Measurements from ENCODE around the gene MED10.
"Not testable (repeated sequence)": the region's sequence is repeated elsewhere in the genome, so short reads cannot be mapped to it uniquely, and the experiment has no call there.

GRCh38 chr5:6357817-6358433 is 20.4 kb downstream of the MED10 start:
- TF ChIP-seq, protein P1, sequence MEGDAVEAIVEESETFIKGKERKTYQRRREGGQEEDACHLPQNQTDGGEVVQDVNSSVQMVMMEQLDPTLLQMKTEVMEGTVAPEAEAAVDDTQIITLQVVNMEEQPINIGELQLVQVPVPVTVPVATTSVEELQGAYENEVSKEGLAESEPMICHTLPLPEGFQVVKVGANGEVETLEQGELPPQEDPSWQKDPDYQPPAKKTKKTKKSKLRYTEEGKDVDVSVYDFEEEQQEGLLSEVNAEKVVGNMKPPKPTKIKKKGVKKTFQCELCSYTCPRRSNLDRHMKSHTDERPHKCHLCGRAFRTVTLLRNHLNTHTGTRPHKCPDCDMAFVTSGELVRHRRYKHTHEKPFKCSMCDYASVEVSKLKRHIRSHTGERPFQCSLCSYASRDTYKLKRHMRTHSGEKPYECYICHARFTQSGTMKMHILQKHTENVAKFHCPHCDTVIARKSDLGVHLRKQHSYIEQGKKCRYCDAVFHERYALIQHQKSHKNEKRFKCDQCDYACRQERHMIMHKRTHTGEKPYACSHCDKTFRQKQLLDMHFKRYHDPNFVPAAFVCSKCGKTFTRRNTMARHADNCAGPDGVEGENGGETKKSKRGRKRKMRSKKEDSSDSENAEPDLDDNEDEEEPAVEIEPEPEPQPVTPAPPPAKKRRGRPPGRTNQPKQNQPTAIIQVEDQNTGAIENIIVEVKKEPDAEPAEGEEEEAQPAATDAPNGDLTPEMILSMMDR (conservative IDR thresholded peaks at IDR 0.05) = not testable (repeated sequence)
- not testable (repeated sequence) for TF ChIP-seq EZH2 (IDR thresholded peaks at IDR 0.05; ENCODE audit: low read depth)

All from PC-9 (cell line).